Endothelial cell of umbilical vein (primary cell): Measurements from ENCODE around the gene DPP6. TPM values are rescaled to one million over a fixed set of nuclear protein-coding genes. Genes with fewer than 3 reads are reported as not detected.

Experiments used
- BruUV-seq: library from RNA; stranded (reverse); fragments of 400-500 nt; replicated peaks from 2 replicates; lab custom pipeline; 2021; lab: Mats Ljungman, UMichigan
- CTCF ChIA-PET: fragments of 300-600, 350-600 bp; sonication (Branson Sonifier 250); formaldehyde crosslinking; loops from one replicate; lab custom pipeline; 2021; ENCODE audit warnings: antibody characterized with exemption, inconsistent platforms; lab: Charles Lee
- POLR2A ChIA-PET: fragments of 300-600, 350-600 bp; sonication (Branson Sonifier 250); formaldehyde crosslinking; loops from one replicate; lab custom pipeline; 2021; ENCODE audit warnings: antibody characterized with exemption, inconsistent platforms; lab: Charles Lee
- DNase-seq: peaks from one replicate; pipeline ENCODE4 v3.0.0-alpha.2; 2011; ENCODE audit warnings: low read depth, low spot score
- FAIRE-seq: peaks from 2 replicates; lab custom pipeline; 2011; peaks lifted over from hg19 to GRCh38; lab: Jason Lieb, UNC
- H2AFZ ChIP-seq: 2 replicates; pipeline ENCODE4 v1.6.0; 2012; ENCODE audit warnings: low read depth, low read length, control low read depth, inconsistent platforms
- H3K27ac ChIP-seq: 2 replicates; pipeline ENCODE4 v1.5.1; 2011; ENCODE audit warnings: low read depth, mild to moderate bottlenecking, control low read depth, low read length, moderate library complexity; ENCODE audit not compliant: insufficient read depth
- H3K27me3 ChIP-seq, 2 experiments: 2 replicates each; pipeline versions ENCODE4 v1.6.0 to v1.6.1; 2011; ENCODE audit warnings: low read length in 2 of 2, mixed read lengths in 1 of 2; ENCODE audit not compliant: control insufficient read depth in 2 of 2, insufficient read depth in 2 of 2
- H3K36me3 ChIP-seq, 2 experiments: 2 replicates in 1 of 2; 3 replicates in 1 of 2; pipeline ENCODE4 v1.5.1; 2011; ENCODE audit warnings: low read length in 2 of 2, mild to moderate bottlenecking in 1 of 2, moderate library complexity in 1 of 2; ENCODE audit not compliant: control insufficient read depth in 2 of 2, insufficient read depth in 2 of 2; ENCODE audit errors: extremely low read depth in 1 of 2
- H3K4me1 ChIP-seq: 3 replicates; pipeline ENCODE4 v1.5.1; 2011; ENCODE audit warnings: mild to moderate bottlenecking, low read length; ENCODE audit not compliant: control insufficient read depth, insufficient read depth; ENCODE audit errors: extremely low read depth
- H3K4me2 ChIP-seq: 2 replicates; pipeline ENCODE4 v1.6.1; 2011; ENCODE audit warnings: low read length, control low read depth, mixed read lengths; ENCODE audit not compliant: insufficient read depth
- H3K4me3 ChIP-seq, 3 experiments: fragments of 200-600 bp in 1 of 3; sonication (generic), shearing (Covaris generic) in 1 of 3; replicated peaks in 1 of 3; 2 replicates each; pipeline ENCODE4 v1.5.1; 2011 to 2016; ENCODE audit warnings: control low read depth in 3 of 3, low read length in 3 of 3, mild to moderate bottlenecking in 2 of 3, inconsistent platforms in 1 of 3, low read depth in 1 of 3, moderate library complexity in 1 of 3; ENCODE audit not compliant: insufficient read depth in 1 of 3
- H3K79me2 ChIP-seq: 2 replicates; pipeline ENCODE4 v1.6.0; 2012; ENCODE audit warnings: low read length, inconsistent platforms; ENCODE audit not compliant: control insufficient read depth, insufficient read depth
- H3K9ac ChIP-seq: replicated peaks from 2 replicates; pipeline ENCODE3; 2011; ENCODE audit warnings: low read length, control low read depth; ENCODE audit not compliant: insufficient read depth; ENCODE audit errors: extremely low read depth
- H3K9me1 ChIP-seq: replicated peaks from 3 replicates; pipeline ENCODE4 v1.6.0; 2011; ENCODE audit warnings: mild to moderate bottlenecking, low read length; ENCODE audit not compliant: control insufficient read depth, insufficient read depth; ENCODE audit errors: extremely low read depth
- H3K9me3 ChIP-seq: replicated peaks from 2 replicates; pipeline ENCODE4 v1.5.1; 2012; ENCODE audit warnings: low read length, inconsistent platforms; ENCODE audit not compliant: control insufficient read depth, insufficient read depth
- H4K20me1 ChIP-seq: replicated peaks from 2 replicates; pipeline ENCODE3; 2011; ENCODE audit warnings: mild to moderate bottlenecking, low read length; ENCODE audit not compliant: control insufficient read depth, insufficient read depth; ENCODE audit errors: extremely low read depth
- EZH2 ChIP-seq: IDR thresholded peaks from 2 replicates; pipeline ENCODE4 v1.6.1; 2012; ENCODE audit warnings: borderline replicate concordance, low read depth, mild to moderate bottlenecking, moderate library complexity, low read length, inconsistent platforms; ENCODE audit not compliant: severe bottlenecking
- FOS ChIP-seq: IDR thresholded peaks from 2 replicates; pipeline ENCODE4 v1.6.1; 2011; ENCODE audit warnings: mild to moderate bottlenecking, low read length, moderate library complexity, borderline replicate concordance; ENCODE audit not compliant: insufficient read depth
- GATA2 ChIP-seq: IDR thresholded peaks from 2 replicates; pipeline ENCODE4 v1.7.0; 2011; ENCODE audit warnings: low read depth, mild to moderate bottlenecking, moderate library complexity, mixed read lengths, low read length; ENCODE audit not compliant: insufficient read length, insufficient read depth
- JUN ChIP-seq: IDR thresholded peaks from 2 replicates; pipeline ENCODE4 v1.6.1; 2011; ENCODE audit warnings: borderline replicate concordance, low read depth; ENCODE audit not compliant: insufficient read length, insufficient read depth
- MAX ChIP-seq: IDR thresholded peaks from 2 replicates; pipeline ENCODE4 v1.6.1; 2011; ENCODE audit not compliant: insufficient read depth, insufficient read length
- MYC ChIP-seq: IDR thresholded peaks from one replicate; pipeline ENCODE4 v1.6.1; 2011; ENCODE audit warnings: mild to moderate bottlenecking, low read depth, low read length
- POLR2A ChIP-seq: IDR thresholded peaks from 2 replicates; pipeline ENCODE4 v1.6.1; 2012; ENCODE audit warnings: low read depth, mild to moderate bottlenecking, control low read depth, low read length
- POLR2AphosphoS5 ChIP-seq: IDR thresholded peaks from 2 replicates; pipeline ENCODE4 v1.6.1; 2012; ENCODE audit warnings: low read depth, mild to moderate bottlenecking, control low read depth, low read length, moderate library complexity; ENCODE audit not compliant: insufficient read depth
- dilution Hi-C: fragments of 300-500 bp; cut with MboI; formaldehyde crosslinking; loops from one replicate; pipeline ENCODE4 v1.15.0; 2019; ENCODE audit warnings: low sequenced_read_pairs; ENCODE audit not compliant: extremely low pct_ligation_motif_present
- intact Hi-C: fragments of 100-400 bp; cut with micrococcal nuclease; formaldehyde crosslinking; loops from one replicate; pipeline ENCODE4 v1.10.0; 2022
- polyA plus RNA-seq, 4 experiments: library from polyadenylated mRNA; depleted of rRNA in 3 of 4; stranded (reverse) in 3 of 4; unstranded in 1 of 4; fragments of >200 nt; gene quantifications; 2 replicates each; pipeline versions ENCODE4 v1.2.1 to v1.2.3, GENCODE V29; 2011 to 2012; ENCODE audit warnings: missing spikeins in 1 of 4
- total RNA-seq: library from RNA; stranded (reverse); gene quantifications from 2 replicates; pipeline ENCODE4 v1.2.3, GENCODE V29; 2021
- TF ChIP-seq, protein P1 (sequence below), 2 donors: IDR thresholded peaks; 1 replicate in 1 of 2; 2 replicates in 1 of 2; pipeline ENCODE4 v1.5.1; 2011; ENCODE audit warnings: low read length in 2 of 2, mild to moderate bottlenecking in 2 of 2, moderate library complexity in 2 of 2, control low read depth in 1 of 2, inconsistent platforms in 1 of 2, low read depth in 1 of 2; ENCODE audit not compliant: insufficient read depth in 1 of 2; ENCODE audit errors: extremely low read depth in 1 of 2

The DPP6 gene
- total and polyA plus RNA-seq, 2 donors (not counting 3 experiments of a cell fraction or from before 2014, with no cell fraction given): not detected

- FAIRE-seq (no peak), DNase-seq (no peak)
- Histone ChIP-seq H4K20me1 (no peaks in the 10 kb centered on the region), H3K4me3 (no peak overlapping the region), H3K9me3 (peaks cover 2% of the 10 kb centered on the region), H3K4me1 (no peaks in the 10 kb centered on the region), H2AFZ (no peak overlapping the region), H3K79me2 (no peaks in the 10 kb centered on the region), H3K27ac (no peak overlapping the region), H3K9me1 (no peaks in the 10 kb centered on the region), H3K36me3 (no peaks in the 10 kb centered on the region), H3K27me3 (no peaks in the 10 kb centered on the region), H3K4me2 (no peak overlapping the region), H3K9ac (no peak overlapping the region)
- no TSS peak for BruUV-seq
- TF ChIP-seq, protein P1, sequence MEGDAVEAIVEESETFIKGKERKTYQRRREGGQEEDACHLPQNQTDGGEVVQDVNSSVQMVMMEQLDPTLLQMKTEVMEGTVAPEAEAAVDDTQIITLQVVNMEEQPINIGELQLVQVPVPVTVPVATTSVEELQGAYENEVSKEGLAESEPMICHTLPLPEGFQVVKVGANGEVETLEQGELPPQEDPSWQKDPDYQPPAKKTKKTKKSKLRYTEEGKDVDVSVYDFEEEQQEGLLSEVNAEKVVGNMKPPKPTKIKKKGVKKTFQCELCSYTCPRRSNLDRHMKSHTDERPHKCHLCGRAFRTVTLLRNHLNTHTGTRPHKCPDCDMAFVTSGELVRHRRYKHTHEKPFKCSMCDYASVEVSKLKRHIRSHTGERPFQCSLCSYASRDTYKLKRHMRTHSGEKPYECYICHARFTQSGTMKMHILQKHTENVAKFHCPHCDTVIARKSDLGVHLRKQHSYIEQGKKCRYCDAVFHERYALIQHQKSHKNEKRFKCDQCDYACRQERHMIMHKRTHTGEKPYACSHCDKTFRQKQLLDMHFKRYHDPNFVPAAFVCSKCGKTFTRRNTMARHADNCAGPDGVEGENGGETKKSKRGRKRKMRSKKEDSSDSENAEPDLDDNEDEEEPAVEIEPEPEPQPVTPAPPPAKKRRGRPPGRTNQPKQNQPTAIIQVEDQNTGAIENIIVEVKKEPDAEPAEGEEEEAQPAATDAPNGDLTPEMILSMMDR (IDR thresholded peaks at IDR 0.05; ENCODE audit: extremely low read depth in 1 of 2, insufficient read depth in 1 of 2, low read depth in 1 of 2, low read length in 2 of 2): no peak
- TF ChIP-seq POLR2AphosphoS5: no peak
- no peak for TF ChIP-seq MAX
- no peak for TF ChIP-seq MYC
- TF ChIP-seq FOS: no peak
- TF ChIP-seq JUN: no peak
- no peak for TF ChIP-seq POLR2A
- no peak for TF ChIP-seq GATA2
- no peak for TF ChIP-seq EZH2
- ChIA-PET CTCF (no interaction called here), POLR2A (no interaction called here)
- intact Hi-C loops (no loop called here), dilution Hi-C loops (no loop called here)
Measured at GRCh38 chr7:154419344-154419743, 367.1 kb downstream of the DPP6 start.
